ENCODE results near the gene CEACAM6.
"Not testable (repeated sequence)": the region's sequence is repeated elsewhere in the genome, so short reads cannot be mapped to it uniquely, and the experiment has no call there.

DNA sequence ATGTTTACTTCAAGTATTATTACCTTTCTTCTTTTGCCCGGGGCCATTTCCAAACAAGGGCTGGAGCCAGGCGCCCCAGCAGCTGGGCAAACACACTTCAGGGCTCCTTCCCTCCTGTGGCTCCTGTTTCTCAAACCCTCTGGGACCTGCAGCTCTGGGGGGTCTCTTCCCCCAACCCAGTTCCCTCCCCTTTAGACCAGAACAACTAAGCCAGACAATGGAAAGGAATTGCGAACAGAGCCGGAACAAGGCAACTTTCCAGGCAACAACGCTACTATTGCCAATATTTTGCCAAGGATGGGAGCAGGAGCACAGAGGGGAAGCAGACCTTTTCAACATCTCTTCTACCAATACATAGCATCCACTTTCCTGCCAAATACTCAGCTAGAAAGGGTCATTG is 33.7 kb downstream of the CEACAM6 start:
- TF ChIP-seq, protein P1, sequence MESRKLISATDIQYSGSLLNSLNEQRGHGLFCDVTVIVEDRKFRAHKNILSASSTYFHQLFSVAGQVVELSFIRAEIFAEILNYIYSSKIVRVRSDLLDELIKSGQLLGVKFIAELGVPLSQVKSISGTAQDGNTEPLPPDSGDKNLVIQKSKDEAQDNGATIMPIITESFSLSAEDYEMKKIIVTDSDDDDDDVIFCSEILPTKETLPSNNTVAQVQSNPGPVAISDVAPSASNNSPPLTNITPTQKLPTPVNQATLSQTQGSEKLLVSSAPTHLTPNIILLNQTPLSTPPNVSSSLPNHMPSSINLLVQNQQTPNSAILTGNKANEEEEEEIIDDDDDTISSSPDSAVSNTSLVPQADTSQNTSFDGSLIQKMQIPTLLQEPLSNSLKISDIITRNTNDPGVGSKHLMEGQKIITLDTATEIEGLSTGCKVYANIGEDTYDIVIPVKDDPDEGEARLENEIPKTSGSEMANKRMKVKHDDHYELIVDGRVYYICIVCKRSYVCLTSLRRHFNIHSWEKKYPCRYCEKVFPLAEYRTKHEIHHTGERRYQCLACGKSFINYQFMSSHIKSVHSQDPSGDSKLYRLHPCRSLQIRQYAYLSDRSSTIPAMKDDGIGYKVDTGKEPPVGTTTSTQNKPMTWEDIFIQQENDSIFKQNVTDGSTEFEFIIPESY (IDR thresholded peaks at IDR 0.05; ENCODE audit: borderline replicate concordance, low read depth) = not testable (repeated sequence)
- not testable (repeated sequence) for TF ChIP-seq JUND (IDR thresholded peaks at IDR 0.05); EZH2phosphoT487 (IDR thresholded peaks at IDR 0.05; ENCODE audit: borderline replicate concordance, low read depth)
- TF ChIP-seq, protein P2, sequence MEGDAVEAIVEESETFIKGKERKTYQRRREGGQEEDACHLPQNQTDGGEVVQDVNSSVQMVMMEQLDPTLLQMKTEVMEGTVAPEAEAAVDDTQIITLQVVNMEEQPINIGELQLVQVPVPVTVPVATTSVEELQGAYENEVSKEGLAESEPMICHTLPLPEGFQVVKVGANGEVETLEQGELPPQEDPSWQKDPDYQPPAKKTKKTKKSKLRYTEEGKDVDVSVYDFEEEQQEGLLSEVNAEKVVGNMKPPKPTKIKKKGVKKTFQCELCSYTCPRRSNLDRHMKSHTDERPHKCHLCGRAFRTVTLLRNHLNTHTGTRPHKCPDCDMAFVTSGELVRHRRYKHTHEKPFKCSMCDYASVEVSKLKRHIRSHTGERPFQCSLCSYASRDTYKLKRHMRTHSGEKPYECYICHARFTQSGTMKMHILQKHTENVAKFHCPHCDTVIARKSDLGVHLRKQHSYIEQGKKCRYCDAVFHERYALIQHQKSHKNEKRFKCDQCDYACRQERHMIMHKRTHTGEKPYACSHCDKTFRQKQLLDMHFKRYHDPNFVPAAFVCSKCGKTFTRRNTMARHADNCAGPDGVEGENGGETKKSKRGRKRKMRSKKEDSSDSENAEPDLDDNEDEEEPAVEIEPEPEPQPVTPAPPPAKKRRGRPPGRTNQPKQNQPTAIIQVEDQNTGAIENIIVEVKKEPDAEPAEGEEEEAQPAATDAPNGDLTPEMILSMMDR (IDR thresholded peaks at IDR 0.05) = not testable (repeated sequence)
- TF ChIP-seq, protein P3, sequence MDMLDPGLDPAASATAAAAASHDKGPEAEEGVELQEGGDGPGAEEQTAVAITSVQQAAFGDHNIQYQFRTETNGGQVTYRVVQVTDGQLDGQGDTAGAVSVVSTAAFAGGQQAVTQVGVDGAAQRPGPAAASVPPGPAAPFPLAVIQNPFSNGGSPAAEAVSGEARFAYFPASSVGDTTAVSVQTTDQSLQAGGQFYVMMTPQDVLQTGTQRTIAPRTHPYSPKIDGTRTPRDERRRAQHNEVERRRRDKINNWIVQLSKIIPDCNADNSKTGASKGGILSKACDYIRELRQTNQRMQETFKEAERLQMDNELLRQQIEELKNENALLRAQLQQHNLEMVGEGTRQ (IDR thresholded peaks at IDR 0.05; ENCODE audit: borderline replicate concordance, low read depth, low read length) = not testable (repeated sequence)
- TF ChIP-seq, protein P4, sequence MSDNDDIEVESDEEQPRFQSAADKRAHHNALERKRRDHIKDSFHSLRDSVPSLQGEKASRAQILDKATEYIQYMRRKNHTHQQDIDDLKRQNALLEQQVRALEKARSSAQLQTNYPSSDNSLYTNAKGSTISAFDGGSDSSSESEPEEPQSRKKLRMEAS (IDR thresholded peaks at IDR 0.05; ENCODE audit: low read depth) = not testable (repeated sequence)

All from SK-N-SH (cell line).